GM18499 (cell line): ENCODE data around the gene KRTAP12-3.
"Not testable (repeated sequence)": the region's sequence is repeated elsewhere in the genome, so short reads cannot be mapped to it uniquely, and the experiment has no call there.

Experiments
- ATAC-seq: cut with Tn5 transposase; IDR thresholded peaks from one replicate; pipeline ENCODE4 v1.9.1; 2021; ENCODE audit warnings: moderate number of reproducible peaks; ENCODE audit not compliant: insufficient read depth, unreplicated experiment

The KRTAP12-3 gene

GRCh38 chr21:44626673-44627143 lies 31.0 kb upstream of the KRTAP12-3 start, which contains the start of gene KRTAP10-9:
TSS of gene KRTAP10-9 (plus strand) at chr21:44627093. CDS start at chr21:44627172, 79 bp downstream.
- ATAC-seq = no peak

DNA sequence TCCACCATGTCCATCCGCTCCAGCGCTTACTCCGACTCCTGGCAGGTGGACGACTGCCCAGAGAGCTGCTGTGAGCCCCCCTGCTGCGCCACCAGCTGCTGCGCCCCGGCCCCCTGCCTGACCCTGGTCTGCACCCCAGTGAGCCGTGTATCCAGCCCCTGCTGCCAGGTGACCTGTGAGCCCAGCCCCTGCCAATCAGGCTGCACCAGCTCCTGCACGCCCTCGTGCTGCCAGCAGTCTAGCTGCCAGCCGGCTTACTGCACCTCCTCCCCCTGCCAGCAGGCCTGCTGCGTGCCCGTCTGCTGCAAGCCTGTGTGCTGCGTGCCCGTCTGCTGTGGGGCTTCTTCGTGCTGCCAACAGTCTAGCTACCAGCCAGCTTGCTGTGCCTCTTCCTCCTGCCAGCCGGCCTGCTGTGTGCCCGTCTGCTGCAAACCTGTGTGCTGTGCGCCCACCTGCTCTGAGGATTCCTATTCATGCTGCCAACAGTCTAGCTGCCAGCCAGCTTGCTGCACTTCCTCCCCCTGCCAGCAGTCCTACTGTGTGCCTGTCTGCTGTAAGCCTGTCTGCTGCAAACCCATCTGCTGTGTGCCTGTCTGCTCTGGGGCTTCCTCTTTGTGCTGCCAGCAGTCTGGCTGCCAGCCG lies 30.4 kb upstream of the KRTAP12-3 start:
- not testable (repeated sequence) for ATAC-seq

DNA sequence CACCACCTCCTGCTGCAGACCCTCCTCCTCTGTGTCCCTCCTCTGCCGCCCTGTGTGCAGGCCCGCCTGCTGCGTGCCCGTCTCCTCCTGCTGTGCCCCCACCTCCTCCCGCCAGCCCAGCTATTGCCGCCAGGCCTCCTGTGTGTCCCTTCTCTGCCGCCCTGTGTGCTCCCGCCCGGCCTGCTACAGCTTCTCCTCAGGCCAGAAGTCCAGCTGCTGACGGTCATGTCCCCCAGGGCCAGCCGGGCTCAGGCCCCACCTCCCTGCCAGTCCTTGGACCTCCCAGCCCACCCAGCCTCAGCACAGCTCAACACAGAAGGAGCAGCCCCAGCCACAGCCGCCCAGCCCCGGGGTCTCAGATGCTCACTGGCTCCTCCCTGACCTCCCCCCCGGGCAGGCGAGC lies 29.9 kb upstream of the KRTAP12-3 start:
- not testable (repeated sequence) for ATAC-seq

- no peak for ATAC-seq
Measured at GRCh38 chr21:44628707-44629391, 28.9 kb upstream of the KRTAP12-3 start.

- no peak for ATAC-seq
Measured at GRCh38 chr21:44630440-44630839, 27.3 kb upstream of the KRTAP12-3 start.

DNA sequence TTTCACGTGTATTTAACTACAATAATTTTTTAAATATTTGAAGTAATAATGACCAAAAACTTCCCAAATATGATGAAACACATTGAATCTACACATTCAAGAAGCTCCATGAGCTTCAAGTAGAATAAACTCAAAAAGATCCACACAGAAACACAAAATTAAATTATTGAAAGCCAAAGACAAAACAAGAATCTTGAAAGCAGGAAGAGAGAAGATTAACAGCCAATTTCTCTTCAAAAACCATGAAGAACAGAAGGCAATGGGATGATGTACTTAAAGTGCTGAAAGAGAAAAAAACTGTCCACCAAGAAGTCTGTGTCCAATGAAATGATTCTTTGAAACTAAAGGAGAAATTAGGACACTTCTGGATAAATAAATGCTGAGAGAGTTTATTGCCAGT lies 25.7 kb upstream of the KRTAP12-3 start:
- no peak for ATAC-seq

DNA sequence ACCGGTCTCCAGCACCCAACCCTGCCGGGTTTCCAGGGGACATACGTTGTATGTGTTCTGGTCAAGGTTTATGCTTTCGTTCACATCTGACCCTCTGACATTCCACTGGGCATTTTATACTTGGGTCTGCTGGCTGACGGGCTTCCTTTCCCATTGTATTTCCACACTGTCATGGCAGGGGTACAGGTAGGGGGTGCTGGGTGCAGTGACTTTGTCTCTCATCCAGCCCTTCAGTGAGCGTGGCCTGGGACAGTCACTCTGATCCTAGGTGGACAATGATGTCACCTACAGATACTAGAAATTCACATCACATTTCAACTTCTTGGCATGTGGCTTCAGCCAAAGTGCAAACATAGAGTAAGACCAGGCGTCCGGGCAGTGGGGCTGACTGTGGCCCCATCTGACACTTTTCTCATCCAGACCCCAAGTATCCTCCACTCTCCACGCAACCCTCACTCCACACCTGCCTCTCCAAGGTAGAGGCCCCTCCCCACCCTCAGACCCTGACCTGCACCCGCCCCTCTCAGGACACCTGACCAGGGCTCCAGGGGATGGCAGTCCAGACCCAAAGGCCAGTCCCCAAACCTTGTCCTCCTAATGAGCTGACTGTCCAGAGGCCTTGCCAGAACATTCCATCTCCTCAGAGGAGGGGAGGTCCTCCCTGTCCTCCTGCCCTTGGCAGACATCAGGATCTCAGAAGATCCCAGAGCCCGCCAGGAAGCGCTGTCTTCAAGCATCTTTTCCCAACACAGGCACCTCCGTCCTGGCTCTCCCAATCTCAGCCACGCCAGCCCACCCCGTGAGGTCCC lies 21.3 kb upstream of the KRTAP12-3 start:
- ATAC-seq = no peak

GRCh38 chr21:44637018-44637850 lies 20.5 kb upstream of the KRTAP12-3 start, which contains the start of gene KRTAP10-10:
TSS of gene KRTAP10-10 (plus strand) at chr21:44637356. CDS start at chr21:44637418, 62 bp downstream.
- no peak for ATAC-seq

- not testable (repeated sequence) for ATAC-seq
Measured at GRCh38 chr21:44637851-44638348, 19.8 kb upstream of the KRTAP12-3 start.

DNA sequence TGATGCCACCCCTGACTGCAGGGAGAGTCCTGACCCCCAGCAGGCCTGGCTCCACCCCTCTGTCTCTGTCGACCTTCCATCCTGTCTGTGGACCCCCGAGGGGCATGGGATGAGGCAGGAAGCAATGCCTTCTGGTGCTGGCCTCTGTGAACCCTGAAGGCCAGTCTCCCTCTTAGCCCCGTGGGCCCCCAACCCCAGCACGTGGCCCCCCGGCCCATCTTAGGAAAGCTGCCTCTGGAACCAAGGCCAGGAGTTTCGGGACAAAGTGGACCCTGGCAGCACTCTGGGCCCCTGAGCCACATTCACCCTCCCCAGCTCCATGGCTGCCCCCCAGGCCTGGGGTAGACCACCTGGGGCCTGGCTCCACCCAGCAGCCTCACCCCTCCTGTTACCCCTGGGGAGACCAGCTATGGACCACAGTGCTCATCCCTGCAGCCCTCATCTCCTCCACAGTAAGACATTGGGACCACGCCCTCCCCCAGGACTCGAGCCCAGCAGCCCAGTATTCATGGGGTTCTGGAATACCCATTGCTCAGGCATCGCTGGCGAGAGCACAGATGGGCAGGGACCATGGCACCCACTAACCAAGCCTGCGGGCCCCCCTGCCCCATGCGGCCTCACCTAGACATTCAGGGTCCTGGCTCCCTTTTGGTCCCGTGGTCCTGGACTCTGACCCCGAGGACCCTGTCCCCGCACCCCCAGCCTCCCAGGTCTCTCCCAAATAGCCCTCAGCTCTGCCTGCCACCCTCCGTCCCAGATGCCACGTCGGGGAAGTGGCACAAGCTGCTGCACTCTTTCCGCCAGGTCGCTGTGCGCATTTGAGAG lies 19.0 kb upstream of the KRTAP12-3 start:
- ATAC-seq = not testable (repeated sequence)

GRCh38 chr21:44639331-44639655 lies 18.4 kb upstream of the KRTAP12-3 start:
- no peak for ATAC-seq

GRCh38 chr21:44640761-44641160 lies 17.0 kb upstream of the KRTAP12-3 start:
- no peak for ATAC-seq

- no peak for ATAC-seq
Measured at GRCh38 chr21:44643741-44644310, 13.9 kb upstream of the KRTAP12-3 start.

GRCh38 chr21:44644878-44645277 lies 12.9 kb upstream of the KRTAP12-3 start:
- no peak for ATAC-seq

DNA sequence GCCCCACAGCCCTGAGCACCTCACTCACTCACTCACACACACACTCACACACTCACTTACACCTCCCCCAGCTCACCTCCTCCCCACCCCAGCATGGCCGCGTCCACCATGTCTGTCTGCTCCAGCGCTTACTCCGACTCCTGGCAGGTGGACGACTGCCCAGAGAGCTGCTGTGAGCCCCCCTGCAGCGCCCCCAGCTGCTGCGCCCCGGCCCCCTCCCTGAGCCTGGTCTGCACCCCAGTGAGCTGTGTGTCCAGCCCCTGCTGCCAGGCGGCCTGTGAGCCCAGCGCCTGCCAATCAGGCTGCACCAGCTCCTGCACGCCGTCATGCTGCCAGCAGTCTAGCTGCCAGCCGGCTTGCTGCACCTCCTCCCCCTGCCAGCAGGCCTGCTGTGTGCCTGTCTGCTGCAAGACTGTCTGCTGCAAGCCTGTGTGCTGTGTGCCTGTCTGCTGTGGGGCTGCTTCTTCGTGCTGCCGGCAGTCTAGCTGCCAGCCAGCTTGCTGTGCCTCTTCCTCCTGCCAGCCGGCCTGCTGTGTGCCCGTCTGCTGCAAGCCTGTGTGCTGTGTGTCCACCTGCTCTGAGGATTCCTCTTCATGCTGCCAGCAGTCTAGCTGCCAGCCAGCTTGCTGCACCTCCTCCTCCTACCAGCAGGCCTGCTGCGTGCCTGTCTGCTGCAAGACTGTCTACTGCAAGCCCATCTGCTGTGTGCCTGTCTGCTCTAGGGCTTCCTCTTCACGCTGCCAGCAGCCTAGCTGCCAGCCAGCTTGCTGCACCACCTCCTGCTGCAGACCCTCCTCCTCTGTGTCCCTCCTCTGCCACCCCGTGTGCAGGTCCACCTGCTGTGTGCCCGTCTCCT lies 11.1 kb upstream of the KRTAP12-3 start, which contains the start of gene KRTAP10-11:
Gene KRTAP10-11, plus strand, starts transcription at position 49 of the 856 bp plus-strand sequence. Its CDS starts 45 bp downstream, at position 94.
- ATAC-seq = not testable (repeated sequence)

GRCh38 chr21:44647222-44647552 lies 10.5 kb upstream of the KRTAP12-3 start:
- no peak for ATAC-seq

GRCh38 chr21:44648557-44649311 lies 9.0 kb upstream of the KRTAP12-3 start:
- no peak for ATAC-seq
